NB4 (cell line): Measurements from ENCODE around the gene CCT4.

Source experiments
- CTCF ChIP-seq: IDR thresholded peaks from one replicate; pipeline ENCODE4 v1.5.1; 2012; ENCODE audit warnings: low read depth, low read length
- MAX ChIP-seq: IDR thresholded peaks from 2 replicates; pipeline ENCODE4 v1.6.1; 2011; ENCODE audit warnings: low read depth, low read length
- MYC ChIP-seq: IDR thresholded peaks from 2 replicates; pipeline ENCODE4 v1.6.1; 2011; ENCODE audit warnings: low read depth, low read length
- POLR2A ChIP-seq: IDR thresholded peaks from 2 replicates; pipeline ENCODE4 v1.6.1; 2011; ENCODE audit warnings: mild to moderate bottlenecking; ENCODE audit not compliant: insufficient read length; ENCODE audit errors: extremely low read depth

- no peak for TF ChIP-seq CTCF
- no peak for TF ChIP-seq MAX
- TF ChIP-seq POLR2A = no peak
- TF ChIP-seq MYC = no peak
These were observed 34.3 kb upstream of the CCT4 start for GRCh38 chr2:61922714-61923113.
